B cell (primary cell): ENCODE data around the gene NBEA. TPM values are rescaled to one million over a fixed set of nuclear protein-coding genes. Genes with fewer than 3 reads are reported as not detected.

Source experiments
- ATAC-seq: fragments of 200-7000 bp; cut with Tn5 transposase; one replicate; pipeline ENCODE4 v1.10.0; 2021; ENCODE audit warnings: low read depth, mild to moderate bottlenecking, moderate number of reproducible peaks, moderate library complexity
- CTCF ChIA-PET: fragments of 350-600 bp; sonication (Branson Sonifier 250); formaldehyde crosslinking; loops from one replicate; lab custom pipeline; 2021; ENCODE audit warnings: antibody characterized with exemption, inconsistent platforms; lab: Charles Lee
- POLR2A ChIA-PET: fragments of 350-600 bp; sonication (Branson Sonifier 250); formaldehyde crosslinking; loops from one replicate; lab custom pipeline; 2021; ENCODE audit warnings: antibody characterized with exemption; lab: Charles Lee
- DNase-seq: peaks from one replicate; pipeline ENCODE4 v3.0.0; 2013
- H2AFZ ChIP-seq: 2 replicates; pipeline ENCODE4 v1.6.1; 2012; ENCODE audit warnings: mild to moderate bottlenecking, low read depth, low read length; ENCODE audit not compliant: insufficient read depth, poor library complexity, severe bottlenecking
- H3K27ac ChIP-seq, 2 donors: 1 replicate in 1 of 2; 2 replicates in 1 of 2; pipeline ENCODE4 v1.5.1; 2012 to 2013; ENCODE audit warnings: low read length in 2 of 2, mild to moderate bottlenecking in 2 of 2, moderate library complexity in 1 of 2
- H3K27me3 ChIP-seq, 4 experiments: fragments of 200-600 bp in 1 of 4; sonication (generic) in 1 of 4; replicated peaks in 1 of 4; 1 replicate in 2 of 4; 2 replicates in 2 of 4; pipeline versions ENCODE4 v1.6.1 to v1.7.0; 2013 to 2016; ENCODE audit warnings: low read length in 3 of 4, mild to moderate bottlenecking in 2 of 4, mixed read lengths in 1 of 4, moderate library complexity in 1 of 4; ENCODE audit not compliant: insufficient read depth in 4 of 4, control insufficient read depth in 3 of 4; ENCODE audit errors: control extremely low read depth in 1 of 4
- H3K36me3 ChIP-seq, 2 experiments: replicated peaks in 1 of 2; 1 replicate in 1 of 2; 2 replicates in 1 of 2; pipeline versions ENCODE4 v1.6.1 to v1.7.1; 2013; ENCODE audit warnings: low read length in 1 of 2; ENCODE audit not compliant: insufficient read depth in 2 of 2, control insufficient read depth in 1 of 2; ENCODE audit errors: control extremely low read depth in 1 of 2, extremely low read depth in 1 of 2
- H3K4me1 ChIP-seq, 2 donors: fragments of 200-600 bp in 1 of 2; sonication (generic) in 1 of 2; 1 replicate in 1 of 2; 2 replicates in 1 of 2; pipeline versions ENCODE4 v1.5.1 to v1.6.1; 2013 to 2017; ENCODE audit warnings: low read length in 2 of 2; ENCODE audit not compliant: control insufficient read depth in 2 of 2, insufficient read depth in 2 of 2
- H3K4me2 ChIP-seq: replicated peaks from 2 replicates; pipeline ENCODE3; 2012; ENCODE audit warnings: mild to moderate bottlenecking, low read depth, low read length; ENCODE audit not compliant: poor library complexity, severe bottlenecking
- H3K4me3 ChIP-seq, 5 experiments: fragments of 200-600 bp in 1 of 5; sonication (generic) in 1 of 5; 1 replicate in 3 of 5; 2 replicates in 2 of 5; pipeline versions ENCODE4 v1.5.1 to v1.7.0; 2011 to 2016; ENCODE audit warnings: low read length in 4 of 5, mild to moderate bottlenecking in 4 of 5, low read depth in 2 of 5, control low read depth in 1 of 5, moderate library complexity in 1 of 5; ENCODE audit not compliant: insufficient read depth in 1 of 5; ENCODE audit errors: control extremely low read depth in 1 of 5, extremely low read depth in 1 of 5
- H3K79me2 ChIP-seq: fragments of 200-600 bp; sonication (generic); one replicate; pipeline ENCODE4 v1.6.0; 2016; ENCODE audit warnings: low read length; ENCODE audit not compliant: control insufficient read depth, insufficient read depth
- H3K9ac ChIP-seq: fragments of 200-600 bp; sonication (generic); 2 replicates; pipeline ENCODE4 v1.6.1; 2017; ENCODE audit warnings: mild to moderate bottlenecking, low read length, moderate library complexity
- H3K9me3 ChIP-seq, 3 donors: one replicate each; pipeline versions ENCODE4 v1.6.1 to v1.7.1; 2013; ENCODE audit warnings: low read length in 2 of 3; ENCODE audit not compliant: control insufficient read depth in 2 of 3, insufficient read depth in 1 of 3; ENCODE audit errors: control extremely low read depth in 1 of 3
- H4K20me1 ChIP-seq: 2 replicates; pipeline ENCODE4 v1.6.0; 2012; ENCODE audit warnings: mild to moderate bottlenecking, low read length; ENCODE audit not compliant: insufficient read depth, control insufficient read depth, poor library complexity, severe bottlenecking
- H3K27ac Mint-ChIP-seq: one replicate; pipeline ENCODE4 v1.8.0; 2021; ENCODE audit warnings: mixed read lengths
- H3K27me3 Mint-ChIP-seq: one replicate; pipeline ENCODE4 v1.8.0; 2021; ENCODE audit warnings: mixed read lengths
- H3K4me1 Mint-ChIP-seq: one replicate; pipeline ENCODE4 v1.8.0; 2021; ENCODE audit warnings: mixed read lengths
- H3K4me3 Mint-ChIP-seq: one replicate; pipeline ENCODE4 v1.8.0; 2021; ENCODE audit warnings: mixed read lengths
- H3K9me3 Mint-ChIP-seq: one replicate; pipeline ENCODE4 v1.8.0; 2022; ENCODE audit warnings: mixed read lengths; ENCODE audit not compliant: insufficient read depth
- CTCF ChIP-seq: fragments of 200-600 bp; IDR thresholded peaks from one replicate; pipeline ENCODE4 v1.8.0; 2022; ENCODE audit warnings: antibody characterized with exemption, mild to moderate bottlenecking
- EZH2 ChIP-seq: IDR thresholded peaks from 2 replicates; pipeline ENCODE4 v1.6.1; 2012; ENCODE audit warnings: borderline replicate concordance, low read depth, mild to moderate bottlenecking, moderate library complexity, low read length; ENCODE audit not compliant: insufficient read depth, poor library complexity, severe bottlenecking
- WGBS: methylation state at CpG from one replicate; pipeline ENCODE4 v1.1.5; 2013; ENCODE audit warnings: missing lambda C conversion rate; ENCODE audit not compliant: insufficient coverage; 5-methylcytosine and 5-hydroxymethylcytosine counted together
- intact Hi-C: fragments of 100-400 bp; cut with micrococcal nuclease; formaldehyde crosslinking; loops from one replicate; pipeline ENCODE4 v1.10.0; 2022
- polyA plus RNA-seq: library from polyadenylated mRNA; depleted of rRNA; stranded (reverse); fragments of >200 nt; gene quantifications from 2 replicates; pipeline ENCODE4 v1.2.3, GENCODE V29; 2012
- total RNA-seq, 2 donors: library from RNA; stranded (reverse); fragments of 120-200 nt in 1 of 2; gene quantifications; 1 replicate in 1 of 2; 2 replicates in 1 of 2; pipeline versions ENCODE4 v1.2.3 to v1.2.4, GENCODE V29; 2013 to 2022

The NBEA gene
- total and polyA plus RNA-seq, 2 donors (not counting 1 experiment from before 2014, with no cell fraction given): 1.5 to 10.7 TPM

- CTCF ChIA-PET: no interaction called here
- 80% methylated on average over 1 of the region's 2 CpGs for WGBS
- TF ChIP-seq EZH2 (no peak), CTCF (no peak)
- Histone ChIP-seq H3K9ac (no peak overlapping the region), H3K4me1 (no peaks in the 10 kb centered on the region), H3K27me3 (peaks cover 0 to 13% (median under 1%) of the 10 kb centered on the region in 4 experiments), H3K4me3 (no peak overlapping the region), H3K36me3 (no peaks in the 10 kb centered on the region), H3K4me2 (no peak overlapping the region), H2AFZ (no peak overlapping the region), H4K20me1 (no peaks in the 10 kb centered on the region), H3K27ac (no peak overlapping the region), H3K79me2 (no peaks in the 10 kb centered on the region), H3K9me3 (no peaks in the 10 kb centered on the region)
- DNase-seq (no peak), ATAC-seq (no peak)
- intact Hi-C loops: no loop called here
- H3K9me3 Mint-ChIP-seq: no peaks in the 10 kb centered on the region
- peaks cover 6% of the 10 kb centered on the region for H3K27me3 Mint-ChIP-seq
- H3K4me3 Mint-ChIP-seq: no peak overlapping the region
- H3K4me1 Mint-ChIP-seq: no peaks in the 10 kb centered on the region
- POLR2A ChIA-PET: no interaction called here
- no peak overlapping the region for H3K27ac Mint-ChIP-seq
Measured at GRCh38 chr13:35484384-35484783, 542.3 kb downstream of the NBEA start.

- no peak overlapping the region for H2AFZ ChIP-seq
- ChIA-PET CTCF (no interaction called here), POLR2A (no interaction called here)
- no peak overlapping the region for H3K4me3 Mint-ChIP-seq
- no peak for TF ChIP-seq EZH2
- TF ChIP-seq CTCF: no peak
- H3K9ac ChIP-seq: no peak overlapping the region
- no peaks in the 10 kb centered on the region for H3K36me3 ChIP-seq
- H4K20me1 ChIP-seq: no peaks in the 10 kb centered on the region
- H3K27me3 ChIP-seq: peaks cover 0 to 3% (median 0%) of the 10 kb centered on the region in 4 experiments
- H3K27ac Mint-ChIP-seq: no peak overlapping the region
- no peaks in the 10 kb centered on the region for H3K9me3 Mint-ChIP-seq
- no peak overlapping the region for H3K27ac ChIP-seq
- no peaks in the 10 kb centered on the region for H3K79me2 ChIP-seq
- H3K4me1 Mint-ChIP-seq: no peaks in the 10 kb centered on the region
- no peak overlapping the region for H3K4me2 ChIP-seq
- no peaks in the 10 kb centered on the region for H3K9me3 ChIP-seq
- ATAC-seq (no peak), DNase-seq (no peak)
- intact Hi-C loops: no loop called here
- H3K4me3 ChIP-seq: no peak overlapping the region
- no peaks in the 10 kb centered on the region for H3K4me1 ChIP-seq
- 100% methylated on average over 2 of the region's 3 CpGs for WGBS
- H3K27me3 Mint-ChIP-seq: peaks cover 3% of the 10 kb centered on the region
Measured at GRCh38 chr13:35485424-35485823, 543.4 kb downstream of the NBEA start.
